Measurements from ENCODE around the gene IGF1R.
A peak's percentile ranks its signal among the peaks of the same experiment; 100 is the strongest.

Gene IGF1R

GRCh38 chr15:98775498-98776230 lies 127.3 kb downstream of the IGF1R start:
- DNase-seq (ENCODE audit: low read depth in 2 of 2): no peak

DNA sequence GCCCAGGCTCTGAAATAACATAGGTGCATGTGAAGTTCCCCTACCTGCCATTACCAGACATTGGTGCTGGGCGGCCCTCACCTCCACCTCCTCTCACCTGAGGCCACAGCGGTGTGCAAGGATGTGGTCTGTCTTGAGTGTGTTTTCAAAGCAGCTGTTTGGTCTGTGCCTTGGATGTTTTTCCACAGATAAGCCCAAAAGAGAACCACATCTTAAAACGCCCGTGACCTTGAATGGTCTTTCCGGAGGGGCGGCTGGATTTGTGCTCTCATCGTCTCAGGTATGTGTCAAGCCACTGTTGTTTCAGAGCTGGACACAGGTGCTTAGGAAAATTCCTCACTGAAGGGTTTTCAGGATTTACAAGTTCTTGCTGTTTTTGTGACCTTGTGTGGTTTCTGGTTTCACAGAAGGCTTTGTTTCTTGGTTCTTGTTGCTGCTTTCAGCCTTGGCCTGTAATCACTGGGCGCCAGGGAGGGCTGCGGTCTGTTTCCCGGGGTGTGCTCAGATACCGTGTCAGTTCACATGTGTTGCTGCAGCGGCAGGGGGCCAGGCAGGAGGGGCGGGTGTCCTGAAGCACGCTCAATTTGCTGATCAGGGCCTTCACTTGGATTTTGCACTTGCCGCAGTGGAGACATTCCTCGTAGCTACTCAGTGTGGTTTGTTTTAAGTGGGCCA lies 128.4 kb downstream of the IGF1R start:
- peak in 1 of 2 experiments; percentile 13 for DNase-seq (ENCODE audit: low read depth in 2 of 2)

DNA sequence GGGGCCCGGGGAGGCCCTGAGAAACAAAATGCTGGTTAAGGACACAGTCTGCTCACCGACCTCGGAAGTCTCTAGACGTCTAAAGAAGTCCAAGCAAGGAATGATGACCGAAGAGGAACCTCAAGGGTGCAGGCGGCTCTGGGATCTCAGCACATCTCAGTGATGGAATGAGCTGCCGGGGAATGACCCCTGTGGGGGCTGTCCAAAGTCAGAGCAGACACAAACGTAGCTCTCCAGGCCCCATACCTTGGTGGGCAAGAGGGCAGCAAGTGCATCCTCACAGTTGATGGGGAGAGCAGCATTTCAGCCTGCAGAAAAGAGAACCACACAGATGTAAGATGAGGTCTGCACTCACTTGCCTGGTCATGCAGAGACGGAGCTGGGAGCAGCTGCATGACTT lies 129.1 kb downstream of the IGF1R start:
- DNase-seq (ENCODE audit: low read depth in 2 of 2): no peak

- DNase-seq (ENCODE audit: low read depth in 2 of 2): no peak
Observed at GRCh38 chr15:98778263-98778959, 130.1 kb downstream of the IGF1R start.

GRCh38 chr15:98778960-98779359 lies 130.6 kb downstream of the IGF1R start:
- no peak for DNase-seq (ENCODE audit: low read depth in 2 of 2)

GRCh38 chr15:98779463-98780071 lies 131.2 kb downstream of the IGF1R start:
- DNase-seq (ENCODE audit: low read depth in 2 of 2): peak; percentile 46 to 75

- DNase-seq (ENCODE audit: low read depth in 2 of 2): no peak
Observed at GRCh38 chr15:98781838-98782237, 133.5 kb downstream of the IGF1R start.

DNA sequence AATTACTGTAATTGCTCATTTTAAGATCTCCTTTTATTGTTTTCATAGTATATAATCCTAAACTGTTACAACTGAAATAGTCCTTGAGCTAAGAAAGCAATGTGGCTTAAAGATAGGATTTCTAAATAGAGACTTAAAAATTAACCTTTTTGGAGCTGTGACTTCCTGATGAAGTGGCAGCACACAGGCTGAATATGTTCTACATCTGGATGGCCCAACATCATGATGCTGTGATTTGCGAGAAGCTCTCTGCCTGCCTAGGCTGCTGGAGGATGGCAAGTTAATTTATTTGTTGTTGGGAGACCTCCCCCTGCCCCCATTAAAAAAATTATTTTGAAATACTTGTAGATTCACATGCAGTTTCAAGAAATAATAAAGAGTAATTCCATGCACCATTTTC lies 134.5 kb downstream of the IGF1R start:
- no peak for DNase-seq (ENCODE audit: low read depth in 2 of 2)

GRCh38 chr15:98785431-98785806 lies 137.1 kb downstream of the IGF1R start:
- no peak for DNase-seq (ENCODE audit: low read depth in 2 of 2)

- DNase-seq (ENCODE audit: low read depth in 2 of 2): no peak
Observed at GRCh38 chr15:98785807-98786621, 137.7 kb downstream of the IGF1R start.

DNA sequence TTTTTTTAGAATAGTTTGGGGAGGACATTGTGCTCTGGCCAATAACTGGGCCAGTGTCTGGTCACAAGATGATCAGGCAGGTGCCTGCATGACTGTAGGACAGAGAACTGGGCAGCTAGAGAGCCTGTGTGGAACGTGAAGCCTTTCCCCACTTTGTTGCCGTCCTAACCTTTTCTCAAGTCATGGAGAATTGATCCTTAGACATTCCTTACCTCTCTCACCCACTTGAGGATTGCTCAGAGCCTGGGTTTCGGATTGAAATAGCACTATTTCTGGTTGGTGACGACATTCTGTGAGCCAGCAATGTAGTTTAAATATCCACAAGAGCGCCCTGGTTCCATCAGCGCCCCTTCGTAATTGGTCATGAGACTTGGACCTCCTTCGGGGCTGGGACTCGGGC lies 138.4 kb downstream of the IGF1R start:
- no peak for DNase-seq (ENCODE audit: low read depth in 2 of 2)

DNA sequence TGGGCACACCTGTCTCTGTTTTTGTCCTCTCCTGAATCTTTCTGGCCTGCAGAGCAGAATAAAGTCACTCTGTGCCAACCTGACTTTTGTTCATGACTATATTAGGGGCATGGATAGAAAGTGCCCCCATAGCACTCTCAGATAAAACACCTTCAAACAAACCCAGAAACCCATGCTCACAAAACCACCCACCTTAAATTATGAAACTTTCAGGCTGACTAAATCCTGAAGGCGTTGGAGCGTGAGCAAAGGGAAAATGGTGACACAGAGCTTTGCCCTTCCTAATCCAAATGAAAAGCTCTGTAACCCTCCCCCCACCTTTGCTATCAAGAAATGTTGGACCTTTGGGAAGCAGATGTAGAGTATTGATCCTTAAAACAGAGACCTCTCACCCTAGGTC lies 138.9 kb downstream of the IGF1R start:
- DNase-seq (ENCODE audit: low read depth in 2 of 2): no peak

- DNase-seq (ENCODE audit: low read depth in 2 of 2): no peak
Observed at GRCh38 chr15:98787936-98788757, 139.8 kb downstream of the IGF1R start.

DNA sequence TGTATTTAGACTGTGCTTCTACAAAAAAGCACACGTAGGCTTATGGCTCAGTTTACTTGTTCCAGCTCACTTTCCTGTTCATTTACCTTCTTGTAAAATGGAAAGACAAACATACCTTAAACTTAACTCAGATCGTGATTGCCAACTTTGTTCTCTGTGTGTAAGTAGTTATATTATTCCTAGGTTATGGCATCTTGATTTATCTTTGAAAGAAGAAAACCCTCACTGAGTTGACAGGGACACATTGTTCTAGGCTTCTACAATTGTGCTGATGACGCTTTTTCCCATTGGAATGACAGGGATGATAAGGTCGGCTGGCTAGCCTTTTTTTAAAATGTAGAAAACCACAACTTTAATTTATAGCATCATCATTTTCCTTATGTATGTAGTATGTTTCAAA lies 140.7 kb downstream of the IGF1R start:
- DNase-seq (ENCODE audit: low read depth in 2 of 2): no peak

DNA sequence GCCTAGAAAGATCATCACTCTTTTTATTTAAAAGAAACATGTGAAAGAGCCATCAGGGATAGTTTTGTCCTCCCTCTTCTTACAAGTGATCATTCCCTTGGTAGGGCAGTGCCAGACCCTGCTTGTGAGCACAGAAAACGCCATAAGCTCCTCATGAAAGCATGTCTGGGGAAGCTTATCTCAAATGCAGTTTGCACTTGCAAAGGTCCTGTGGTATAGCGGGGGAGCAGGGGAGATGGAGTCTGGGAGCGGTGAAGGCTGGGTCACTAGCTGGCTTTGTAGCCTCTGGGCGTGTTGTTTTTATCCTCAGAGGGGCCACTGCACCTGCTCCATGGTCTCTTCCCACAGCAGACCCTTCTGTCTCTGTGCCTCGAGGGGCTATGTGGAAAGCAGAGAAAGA lies 141.9 kb downstream of the IGF1R start:
- DNase-seq (ENCODE audit: low read depth in 2 of 2): no peak

- no peak for DNase-seq (ENCODE audit: low read depth in 2 of 2)
Observed at GRCh38 chr15:98791046-98791701, 142.8 kb downstream of the IGF1R start.

DNA sequence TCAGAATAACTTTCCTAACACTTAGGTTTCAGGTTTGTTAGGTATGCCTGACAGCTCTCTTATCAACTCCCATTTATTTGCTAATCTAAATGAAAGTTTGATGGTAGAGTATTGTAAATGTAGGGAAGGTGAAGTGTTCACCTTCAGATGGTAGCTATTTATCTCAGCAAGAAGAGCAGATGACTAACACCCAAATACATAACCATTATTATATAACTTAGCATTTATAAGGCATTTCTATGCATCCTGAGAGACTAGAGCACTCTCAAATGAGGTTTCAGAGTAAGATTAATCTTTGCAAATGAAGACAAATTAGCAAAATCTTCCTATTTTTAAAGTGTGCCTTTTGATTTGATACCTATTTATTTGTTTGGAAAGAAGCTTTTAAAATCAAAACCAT lies 143.8 kb downstream of the IGF1R start:
- DNase-seq (ENCODE audit: low read depth in 2 of 2): no peak

DNA sequence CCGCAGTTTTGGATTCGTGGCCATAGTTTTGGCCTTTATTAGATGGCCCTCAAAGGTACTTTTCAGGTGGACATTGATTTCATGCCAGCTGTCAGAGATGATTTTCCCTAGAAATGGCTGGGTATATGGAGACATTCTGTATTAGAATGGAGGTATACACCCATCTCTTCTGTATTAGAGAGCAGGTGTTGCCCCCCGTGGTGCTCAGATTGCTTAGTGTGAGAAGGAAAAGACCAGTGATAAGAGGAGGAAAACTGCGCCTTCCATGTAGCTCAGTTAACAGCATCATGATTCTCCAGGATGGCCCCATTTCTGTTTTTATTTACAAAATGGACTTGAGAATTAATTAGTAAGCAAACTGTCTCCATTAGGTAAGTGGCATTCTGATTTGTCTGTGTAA lies 145.9 kb downstream of the IGF1R start:
- no peak for DNase-seq (ENCODE audit: low read depth in 2 of 2)

- DNase-seq (ENCODE audit: low read depth in 2 of 2): no peak
Observed at GRCh38 chr15:98794748-98795147, 146.4 kb downstream of the IGF1R start.

DNA sequence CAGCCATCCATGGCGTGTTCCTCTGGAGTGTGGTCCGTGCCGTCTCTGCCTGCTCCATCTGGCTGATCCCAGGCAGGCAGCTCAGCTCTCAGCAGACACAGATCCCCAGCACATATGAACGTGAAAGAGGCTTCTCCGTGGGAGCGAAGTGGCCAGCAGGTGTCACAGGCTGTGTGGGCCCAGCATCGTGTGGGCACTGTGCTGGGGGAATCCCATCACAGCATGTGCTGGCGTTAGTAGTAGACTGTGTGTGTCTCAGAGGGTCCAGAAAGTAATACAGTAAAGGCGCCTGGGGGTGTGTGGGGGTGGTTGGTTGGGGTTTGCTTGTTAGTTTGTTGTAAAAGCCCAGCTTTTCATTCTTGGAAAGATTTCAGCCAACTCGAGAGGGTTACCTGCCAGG lies 147.6 kb downstream of the IGF1R start:
- no peak for DNase-seq (ENCODE audit: low read depth in 2 of 2)

Data from stimulated activated CD4-positive, alpha-beta T cell treated with anti-CD3 and anti-CD28 coated beads, Interleukin-12 subunit alpha, Interleukin-12 subunit beta, amount 100 ng/mL, for 24 hours (primary cell).